ENCODE data around the gene AQP10.
"Not testable (repeated sequence)": the region's sequence is repeated elsewhere in the genome, so short reads cannot be mapped to it uniquely, and the experiment has no call there.

The AQP10 gene

GRCh38 chr1:154320882-154321608 is at the start of gene AQP10:
Gene AQP10, plus strand, starts transcription at chr1:154321093. Its CDS starts 63 bp downstream, at chr1:154321156.
- DNase-seq (ENCODE audit: low spot score): no peak

- peak; percentile 96 for DNase-seq (ENCODE audit: low spot score)
Measured at GRCh38 chr1:154272217-154272998, 48.5 kb upstream of the AQP10 start, which contains the start of gene HAX1. Gene HAX1, plus strand, starts transcription at chr1:154272629. Its CDS starts 95 bp downstream, at chr1:154272724.

GRCh38 chr1:154272999-154273563 is 47.8 kb upstream of the AQP10 start:
- DNase-seq (ENCODE audit: low spot score): no peak

GRCh38 chr1:154276797-154277196 is 44.1 kb upstream of the AQP10 start:
- no peak for DNase-seq (ENCODE audit: low spot score)

- DNase-seq (ENCODE audit: low spot score): not testable (repeated sequence)
Measured at GRCh38 chr1:154287591-154287990, 33.3 kb upstream of the AQP10 start.

GRCh38 chr1:154288661-154289060 is 32.2 kb upstream of the AQP10 start:
- DNase-seq (ENCODE audit: low spot score): no peak

- no peak for DNase-seq (ENCODE audit: low spot score)
Measured at GRCh38 chr1:154290921-154291320, 30.0 kb upstream of the AQP10 start.

- DNase-seq (ENCODE audit: low spot score): no peak
Measured at GRCh38 chr1:154295408-154296235, 25.3 kb upstream of the AQP10 start.

GRCh38 chr1:154301582-154301981 is 19.3 kb upstream of the AQP10 start:
- no peak for DNase-seq (ENCODE audit: low spot score)

- no peak for DNase-seq (ENCODE audit: low spot score)
Measured at GRCh38 chr1:154304664-154305337, 16.1 kb upstream of the AQP10 start.

GRCh38 chr1:154306151-154306550 is 14.7 kb upstream of the AQP10 start:
- DNase-seq (ENCODE audit: low spot score): peak; percentile 80

GRCh38 chr1:154307670-154308270 is 13.1 kb upstream of the AQP10 start:
- not testable (repeated sequence) for DNase-seq (ENCODE audit: low spot score)

GRCh38 chr1:154309136-154309535 is 11.8 kb upstream of the AQP10 start:
- not testable (repeated sequence) for DNase-seq (ENCODE audit: low spot score)

GRCh38 chr1:154312229-154313065 is 8.4 kb upstream of the AQP10 start:
- not testable (repeated sequence) for DNase-seq (ENCODE audit: low spot score)

GRCh38 chr1:154313066-154313356 is 7.9 kb upstream of the AQP10 start:
- no peak for DNase-seq (ENCODE audit: low spot score)

- not testable (repeated sequence) for DNase-seq (ENCODE audit: low spot score)
Measured at GRCh38 chr1:154314226-154314625, 6.7 kb upstream of the AQP10 start.

GRCh38 chr1:154316704-154317103 is 4.2 kb upstream of the AQP10 start:
- no peak for DNase-seq (ENCODE audit: low spot score)

- no peak for DNase-seq (ENCODE audit: low spot score)
Measured at GRCh38 chr1:154318386-154318785, 2.5 kb upstream of the AQP10 start.

- not testable (repeated sequence) for DNase-seq (ENCODE audit: low spot score)
Measured at GRCh38 chr1:154321609-154321934, 679 bp downstream of the AQP10 start.

GRCh38 chr1:154323493-154323892 is 2.6 kb downstream of the AQP10 start:
- DNase-seq (ENCODE audit: low spot score): no peak

Measured in AG20443 (cell line).